Right renal pelvis (tissue), 4 donors: ENCODE results near the gene EIF4E2. TPM values are rescaled to one million over a fixed set of nuclear protein-coding genes. Genes with fewer than 3 reads are reported as not detected.

Source experiments
- DNase-seq, 4 donors: peaks; one replicate each; pipeline ENCODE4 v3.0.0-alpha.2; 2013; ENCODE audit warnings: low read depth in 4 of 4, low spot score in 3 of 4, missing footprints in 1 of 4
- polyA plus RNA-seq, 4 donors: library from polyadenylated mRNA; unstranded; fragments of 120-200 nt; gene quantifications; one replicate each; pipeline ENCODE4 v1.2.1, GENCODE V29; 2013; ENCODE audit not compliant: insufficient read length in 4 of 4

Gene EIF4E2
- 100 to 1,000 TPM in 3 of 4 donors, 10 to 100 TPM in 1; 99.0 to 102 (median 101) TPM for polyA plus RNA-seq

- peak; percentile 86 to 89 (median 87) for DNase-seq
Measured at GRCh38 chr2:232550354-232551249, at the start of gene EIF4E2, which contains the start of gene TIGD1. Gene EIF4E2 (plus strand): TSS chr2:232550689. CDS start chr2:232550725, 36 bp downstream. Gene TIGD1 (minus strand): TSS chr2:232550557. CDS start chr2:232549882, 675 bp downstream.

- no peak for DNase-seq
Measured at GRCh38 chr2:232501331-232501771, 49.1 kb upstream of the EIF4E2 start.

GRCh38 chr2:232501794-232502390 is 48.6 kb upstream of the EIF4E2 start:
- DNase-seq: no peak

GRCh38 chr2:232502511-232502910 is 48.0 kb upstream of the EIF4E2 start:
- no peak for DNase-seq

- DNase-seq: no peak
Measured at GRCh38 chr2:232502911-232503808, 47.3 kb upstream of the EIF4E2 start.

- DNase-seq: no peak
Measured at GRCh38 chr2:232503809-232504323, 46.6 kb upstream of the EIF4E2 start.

- no peak for DNase-seq
Measured at GRCh38 chr2:232504438-232504837, 46.1 kb upstream of the EIF4E2 start.

- peak in 1 of 4 donors; percentile 53 for DNase-seq
Measured at GRCh38 chr2:232505856-232506255, 44.6 kb upstream of the EIF4E2 start.

- no peak for DNase-seq
Measured at GRCh38 chr2:232506709-232507108, 43.8 kb upstream of the EIF4E2 start.

- no peak for DNase-seq
Measured at GRCh38 chr2:232508251-232508650, 42.2 kb upstream of the EIF4E2 start.

GRCh38 chr2:232511336-232511890 is 39.1 kb upstream of the EIF4E2 start:
- DNase-seq: no peak

- no peak for DNase-seq
Measured at GRCh38 chr2:232512602-232513001, 37.9 kb upstream of the EIF4E2 start.

- DNase-seq: no peak
Measured at GRCh38 chr2:232513353-232513752, 37.1 kb upstream of the EIF4E2 start.

GRCh38 chr2:232515639-232516038 is 34.9 kb upstream of the EIF4E2 start:
- no peak for DNase-seq

- no peak for DNase-seq
Measured at GRCh38 chr2:232516551-232516950, 33.9 kb upstream of the EIF4E2 start.

GRCh38 chr2:232518844-232519243 is 31.6 kb upstream of the EIF4E2 start:
- no peak for DNase-seq

- no peak for DNase-seq
Measured at GRCh38 chr2:232519581-232520438, 30.7 kb upstream of the EIF4E2 start, which contains the start of gene PRSS56. Gene PRSS56 (plus strand): TSS chr2:232520388. CDS start chr2:232520599, 211 bp downstream.

- DNase-seq: no peak
Measured at GRCh38 chr2:232520489-232520888, 30.0 kb upstream of the EIF4E2 start.

GRCh38 chr2:232521098-232521497 is 29.4 kb upstream of the EIF4E2 start:
- DNase-seq: no peak
